Stimulated activated CD8-positive, alpha-beta memory T cell treated with anti-CD3 and anti-CD28 coated beads, Interleukin-4, amount 100 ng/mL, for 1 hour (primary cell): ENCODE data around the gene SEC23IP.
"Not testable (repeated sequence)": the region's sequence is repeated elsewhere in the genome, so short reads cannot be mapped to it uniquely, and the experiment has no call there.

ENCODE experiments used
- DNase-seq, 2 donors: peaks; one replicate each; pipeline ENCODE4 v3.0.0-alpha.2; 2020; ENCODE audit warnings: low read depth in 2 of 2, low spot score in 1 of 2

Gene SEC23IP

DNA sequence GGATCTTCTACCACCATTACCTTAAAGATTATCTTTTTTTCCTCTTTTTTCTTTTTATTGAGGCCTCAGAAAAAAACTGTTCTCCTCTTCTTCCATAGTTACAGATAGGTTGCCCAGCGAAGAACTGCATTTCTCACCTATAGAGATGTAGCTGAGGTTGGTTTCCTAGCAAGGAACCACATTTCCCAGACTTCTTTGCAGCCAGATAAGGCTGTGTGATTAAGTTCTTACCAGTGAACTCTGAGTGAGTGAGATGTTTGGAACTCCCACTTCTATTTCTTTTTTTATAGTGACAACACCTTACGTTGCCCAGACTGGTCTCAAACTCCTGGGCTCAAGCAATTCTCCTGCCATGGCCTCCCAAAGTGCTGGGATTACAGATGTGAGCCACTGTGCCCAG, 14.0 kb upstream of the SEC23IP start:
- no peak for DNase-seq

DNA sequence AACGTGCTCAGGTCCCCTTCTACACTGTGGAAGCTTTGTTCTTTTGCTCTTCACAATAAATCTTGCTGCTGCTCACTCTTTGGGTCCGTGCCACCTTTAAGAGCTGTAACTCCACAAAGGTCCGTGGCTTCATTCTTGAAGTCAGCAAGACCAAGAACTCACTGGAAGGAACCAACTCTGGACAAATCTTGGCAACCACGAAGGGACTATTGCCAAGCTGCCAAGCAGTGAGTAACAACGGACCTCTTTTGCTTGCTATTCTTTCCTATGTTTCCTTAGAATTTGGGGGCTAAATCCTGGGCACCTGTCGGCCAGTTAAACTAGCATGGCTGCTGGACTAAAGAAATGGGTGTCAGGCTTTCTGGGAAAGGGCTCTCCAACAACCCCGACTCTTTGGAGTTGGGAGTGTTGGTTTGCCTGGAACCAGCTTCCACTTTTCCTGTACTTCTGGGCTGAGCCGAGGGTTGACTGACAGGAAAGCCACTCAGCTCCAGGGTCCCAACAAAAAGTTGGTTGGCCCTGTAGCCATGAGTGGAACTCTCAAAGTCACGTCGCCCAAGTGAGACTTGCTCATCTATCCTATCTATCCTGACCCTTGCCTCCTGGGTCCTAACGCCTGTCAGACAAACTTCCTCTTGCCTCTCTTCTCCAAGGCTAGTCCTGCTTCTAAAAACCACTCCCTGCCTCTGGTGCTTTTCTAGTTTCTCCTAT, 8.5 kb upstream of the SEC23IP start:
- DNase-seq = not testable (repeated sequence)

DNA sequence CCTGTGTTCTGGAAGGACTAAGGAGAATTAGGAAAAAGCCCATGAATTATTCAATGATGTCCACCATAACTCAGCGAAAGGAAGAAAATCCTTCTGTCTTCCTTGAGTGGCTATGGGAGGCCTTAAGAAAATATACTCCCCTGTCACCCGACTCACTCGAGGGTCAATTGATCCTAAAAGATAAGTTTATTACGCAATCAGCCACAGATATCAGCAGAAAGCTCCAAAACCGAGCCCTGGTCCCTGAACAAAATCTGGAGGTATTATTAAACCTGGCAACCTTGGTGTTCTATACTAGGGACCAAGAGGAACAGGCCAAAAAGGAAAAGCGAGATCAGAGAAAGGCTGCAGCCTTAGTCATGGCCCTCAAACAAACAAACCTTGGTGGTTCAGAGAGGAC, 6.5 kb upstream of the SEC23IP start:
- not testable (repeated sequence) for DNase-seq

DNA sequence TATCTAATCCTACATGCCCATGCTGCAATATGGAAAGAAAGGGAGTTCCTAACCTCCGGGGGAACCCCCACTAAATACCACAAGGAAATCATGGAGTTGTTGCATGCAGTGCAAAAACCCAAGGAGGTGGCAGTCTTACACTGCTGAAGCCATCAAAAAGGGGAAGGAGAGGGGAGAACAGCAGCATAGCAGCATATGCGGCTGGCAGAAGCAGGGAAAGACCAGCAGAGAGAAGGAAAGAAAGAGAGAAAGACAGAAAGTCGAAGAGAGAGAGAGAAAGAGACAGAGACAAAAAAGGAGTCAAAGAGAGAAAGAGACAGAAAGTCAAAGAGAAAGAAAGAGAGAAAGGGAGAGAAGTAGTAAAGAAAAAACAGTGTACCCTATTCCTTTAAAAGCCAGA, 3.8 kb upstream of the SEC23IP start:
- DNase-seq = not testable (repeated sequence)

DNA sequence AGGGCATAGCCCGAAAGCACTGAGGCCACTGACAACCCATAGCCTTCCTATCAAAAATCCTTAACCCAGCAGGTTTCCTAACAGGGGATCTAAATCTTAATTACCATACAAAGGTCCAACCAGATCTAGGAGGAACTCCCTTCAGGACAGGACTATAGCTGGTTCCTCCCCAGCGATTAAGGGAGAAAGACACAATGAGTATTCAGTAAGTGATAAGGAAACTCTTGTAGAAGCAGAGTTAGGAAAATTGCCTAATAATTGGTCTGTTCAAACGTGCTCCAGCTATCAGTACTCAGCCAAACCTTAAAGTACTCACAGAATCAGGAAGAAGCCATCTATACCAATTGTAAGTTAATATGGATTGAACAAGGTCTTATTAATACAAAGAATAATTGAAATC, 3.3 kb upstream of the SEC23IP start:
- not testable (repeated sequence) for DNase-seq

DNA sequence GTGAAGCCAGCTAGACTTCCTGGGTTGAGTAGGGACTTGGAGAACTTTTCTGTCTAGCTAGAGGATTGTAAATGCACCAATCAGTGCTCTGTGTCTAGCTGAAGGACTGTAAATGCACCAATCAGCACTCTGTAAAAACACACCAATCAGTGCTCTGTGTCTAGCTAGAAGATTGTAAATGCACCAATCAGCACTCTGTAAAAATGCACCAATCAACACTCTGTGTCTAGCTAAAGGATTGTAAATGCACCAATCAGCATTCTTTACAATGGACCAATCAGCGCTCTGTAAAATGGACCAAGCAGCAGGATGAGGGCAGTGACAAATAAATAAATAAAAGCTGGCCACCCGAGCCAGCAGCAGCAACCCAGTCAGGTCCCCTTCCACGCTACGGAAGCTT, 2.2 kb upstream of the SEC23IP start:
- not testable (repeated sequence) for DNase-seq

DNA sequence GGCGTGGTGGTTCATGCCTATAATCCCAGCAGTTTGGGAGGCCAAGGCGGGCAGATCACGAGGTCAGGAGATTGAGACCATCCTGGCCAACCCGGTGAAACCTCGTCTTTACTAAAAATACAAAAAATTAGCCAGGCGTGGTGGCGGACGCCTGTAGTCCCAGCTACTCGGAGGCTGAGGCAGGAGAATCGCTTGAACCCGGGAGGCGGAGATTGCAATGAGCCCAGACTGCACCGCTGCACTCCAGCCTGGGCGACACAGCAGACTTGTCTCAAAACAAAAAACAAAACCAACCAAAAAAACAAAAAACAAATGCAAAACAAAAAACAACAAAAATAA, 712 bp upstream of the SEC23IP start:
- DNase-seq = not testable (repeated sequence)

DNA sequence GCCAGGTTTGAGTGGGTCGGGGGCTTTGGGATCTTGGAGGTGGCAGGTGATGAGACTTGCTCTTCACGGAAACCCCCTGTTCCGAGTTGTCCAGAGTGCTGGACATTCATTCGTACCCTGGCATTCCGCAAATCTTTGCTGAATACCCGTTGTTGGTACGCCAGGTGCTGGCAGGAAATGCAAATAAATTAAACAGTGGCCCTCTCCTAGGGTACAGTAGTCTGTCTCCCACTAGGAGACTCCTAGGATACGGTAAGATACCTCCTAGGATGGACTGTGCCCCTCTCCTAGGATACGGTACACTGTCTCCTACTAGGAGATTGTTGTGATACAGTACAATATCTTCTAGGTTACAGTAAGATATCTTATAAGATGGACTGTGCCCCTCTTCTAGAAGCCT, 544 bp downstream of the SEC23IP start:
- DNase-seq = no peak

DNA sequence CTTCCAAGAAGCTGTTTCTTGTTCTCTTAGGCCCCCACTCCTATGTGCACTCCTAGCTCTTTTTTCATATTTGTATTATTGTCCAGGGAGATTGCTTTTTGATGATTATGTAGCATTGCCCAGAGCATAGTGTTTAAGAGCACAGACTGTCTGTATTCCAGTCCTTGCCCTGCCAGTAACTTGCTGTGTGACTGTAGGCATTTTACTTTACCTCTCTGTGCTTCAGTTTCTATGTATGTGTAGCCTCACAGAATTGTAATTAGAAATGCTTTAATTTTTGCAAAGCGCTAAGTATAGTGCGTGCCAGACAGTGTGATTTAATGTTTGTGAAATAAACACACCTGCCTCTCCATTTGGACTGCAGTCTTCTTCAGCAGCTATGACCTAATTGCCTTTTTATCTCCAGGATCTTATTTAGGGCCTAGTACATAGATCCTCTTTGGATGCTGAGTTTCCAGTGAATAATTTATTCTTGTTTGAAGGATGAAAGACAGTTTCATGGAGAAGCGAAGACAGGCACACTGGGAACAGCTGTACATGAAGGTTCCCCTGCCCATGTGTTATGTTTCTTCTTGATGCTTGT, 1.4 kb downstream of the SEC23IP start:
- no peak for DNase-seq

DNA sequence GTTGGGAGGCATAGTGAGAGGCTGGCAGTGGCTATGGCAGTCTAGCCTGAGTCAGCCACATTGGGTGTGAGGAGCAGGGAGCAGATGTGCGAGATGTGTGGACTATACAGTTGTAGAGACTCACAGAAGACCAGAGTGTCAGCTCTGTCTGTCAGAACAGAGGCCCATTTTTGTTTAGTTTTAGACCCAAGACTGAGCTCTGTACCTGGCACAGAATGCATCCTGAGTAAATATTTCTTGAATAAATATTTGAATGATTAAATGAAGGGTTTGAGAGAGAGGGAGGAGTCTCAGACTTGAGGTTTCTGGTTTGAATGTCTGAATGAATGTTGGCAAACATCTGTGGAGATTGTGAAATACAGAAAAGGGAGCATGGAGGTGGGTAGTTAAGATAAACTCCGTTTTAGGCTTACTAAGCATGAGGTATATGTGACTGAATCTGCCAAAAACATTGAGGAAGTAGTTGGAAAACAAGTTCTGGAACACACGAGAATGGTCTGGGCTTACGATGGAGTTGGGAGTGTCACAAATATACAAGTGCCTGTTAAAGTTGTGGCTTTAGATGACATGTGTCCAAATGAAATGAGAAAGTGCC, 3.6 kb downstream of the SEC23IP start:
- DNase-seq = no peak

DNA sequence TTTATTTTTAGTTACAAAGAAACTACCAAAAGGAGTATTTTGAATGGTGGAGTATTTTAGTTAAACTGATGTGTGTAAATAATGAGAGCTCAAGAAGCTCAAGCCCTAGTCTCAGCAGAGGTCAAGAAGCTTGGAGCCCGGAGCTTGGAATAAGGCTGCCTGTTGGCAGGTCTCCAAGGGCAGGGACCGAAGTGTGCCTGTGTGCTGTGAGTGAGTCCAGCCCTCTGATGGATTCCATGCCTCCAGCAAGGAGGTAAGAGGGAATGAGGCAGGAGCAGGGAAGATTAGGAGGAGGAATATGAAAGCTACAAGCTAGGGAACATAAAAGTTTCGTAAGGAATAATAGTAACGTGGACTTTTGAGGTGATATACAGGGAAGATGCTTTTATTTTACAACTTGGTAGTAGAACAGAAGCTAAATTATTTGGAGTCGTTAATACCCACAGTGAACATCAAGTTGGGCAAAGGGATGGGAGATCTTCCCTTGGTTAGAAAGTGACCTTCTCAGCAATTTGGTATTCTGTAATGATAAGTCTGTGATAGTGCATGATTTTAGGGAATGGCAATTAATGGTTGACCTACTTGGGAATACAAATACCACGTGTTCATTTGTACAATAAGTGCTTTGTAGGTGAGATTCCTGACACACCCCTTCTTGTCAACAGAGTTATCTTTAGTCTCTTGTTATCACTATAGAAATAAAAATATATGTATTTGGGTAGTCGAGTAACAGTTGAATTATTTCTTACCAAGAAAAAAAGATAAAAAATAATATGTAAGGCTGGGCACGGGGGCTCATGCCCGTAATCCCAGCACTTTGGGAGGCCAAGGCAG, 4.6 kb downstream of the SEC23IP start:
- DNase-seq = no peak

DNA sequence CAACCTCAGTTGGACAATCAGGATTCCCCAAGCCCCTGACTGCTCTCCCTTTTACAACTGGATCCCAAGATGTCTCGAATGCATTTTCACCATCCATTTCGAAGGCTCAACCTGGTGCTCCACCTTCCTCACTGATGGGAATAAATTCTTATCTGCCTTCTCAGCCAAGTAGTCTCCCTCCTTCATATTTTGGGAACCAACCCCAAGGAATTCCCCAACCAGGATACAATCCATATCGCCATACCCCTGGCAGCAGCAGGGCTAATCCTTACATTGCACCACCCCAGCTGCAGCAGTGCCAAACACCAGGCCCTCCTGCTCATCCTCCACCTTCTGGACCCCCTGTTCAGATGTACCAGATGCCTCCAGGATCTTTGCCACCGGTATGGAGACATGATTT, 6.0 kb downstream of the SEC23IP start:
- DNase-seq = no peak

DNA sequence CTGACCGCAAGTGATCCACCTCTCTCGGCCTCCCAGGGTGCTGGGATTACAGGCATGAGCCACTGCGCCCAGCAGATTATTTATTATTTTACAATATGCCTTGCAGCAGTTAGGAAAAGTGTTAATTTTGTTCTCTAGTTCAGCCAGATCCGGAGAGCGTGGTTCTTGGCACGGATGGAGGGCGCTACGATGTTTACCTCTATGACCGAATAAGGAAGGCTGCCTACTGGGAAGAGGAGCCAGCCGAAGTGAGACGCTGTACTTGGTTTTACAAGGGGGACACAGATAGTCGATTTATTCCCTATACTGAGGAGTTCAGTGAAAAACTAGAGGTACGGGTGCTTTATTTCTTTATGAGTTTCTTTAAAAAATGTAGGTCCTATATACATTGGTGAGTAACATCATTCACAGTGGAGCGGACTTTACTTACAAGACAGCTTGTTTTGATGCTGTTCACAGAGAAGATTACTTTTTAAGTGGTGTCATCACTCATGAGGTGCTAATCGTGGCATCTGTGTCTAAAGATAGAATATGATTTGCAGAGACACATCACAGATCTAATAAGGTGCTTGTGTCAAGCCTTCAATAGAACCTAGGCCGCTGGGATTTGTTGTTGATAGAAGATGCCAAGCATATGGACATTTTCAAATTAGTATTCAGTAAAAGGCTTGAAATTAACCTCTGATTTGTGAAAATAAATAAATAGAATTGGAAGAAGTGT, 11.6 kb downstream of the SEC23IP start:
- no peak for DNase-seq

DNA sequence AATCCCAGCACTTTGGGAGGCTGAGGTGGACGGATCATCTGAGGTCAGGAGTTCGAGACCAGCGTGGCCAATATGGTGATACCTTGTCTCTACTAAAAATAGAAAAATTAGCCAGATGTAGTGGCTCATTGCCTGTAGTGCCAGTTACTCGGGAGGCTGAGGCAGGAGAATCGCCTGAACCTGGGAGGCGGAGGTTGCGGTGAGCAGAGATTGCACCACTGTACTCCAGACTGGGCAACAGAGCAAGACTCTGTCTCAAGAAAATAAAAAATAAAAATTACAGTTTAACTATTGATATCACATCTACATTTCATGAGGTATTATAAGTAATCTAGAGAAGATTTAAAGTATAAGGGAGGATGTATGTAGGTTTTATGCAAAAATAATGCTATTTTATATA, 15.2 kb downstream of the SEC23IP start:
- not testable (repeated sequence) for DNase-seq

DNA sequence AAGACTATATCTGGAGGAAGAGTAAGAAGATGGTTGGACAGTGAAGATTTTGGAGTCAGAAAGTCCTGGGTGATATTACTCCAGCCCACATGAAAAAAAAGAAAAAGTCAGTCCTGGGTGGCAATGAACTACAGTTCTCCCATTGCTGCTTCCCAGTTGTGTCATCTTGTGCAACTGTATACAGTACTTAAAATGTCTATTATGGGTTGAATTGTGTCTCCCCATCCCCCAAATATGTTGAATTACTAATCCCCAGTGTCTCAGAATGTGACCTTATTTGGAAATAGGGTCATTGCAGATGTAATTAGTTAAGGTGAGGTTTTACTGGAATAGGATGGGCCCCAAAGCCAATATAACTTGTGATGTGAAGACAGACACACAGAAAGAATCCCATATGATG, 15.6 kb downstream of the SEC23IP start:
- DNase-seq = no peak

DNA sequence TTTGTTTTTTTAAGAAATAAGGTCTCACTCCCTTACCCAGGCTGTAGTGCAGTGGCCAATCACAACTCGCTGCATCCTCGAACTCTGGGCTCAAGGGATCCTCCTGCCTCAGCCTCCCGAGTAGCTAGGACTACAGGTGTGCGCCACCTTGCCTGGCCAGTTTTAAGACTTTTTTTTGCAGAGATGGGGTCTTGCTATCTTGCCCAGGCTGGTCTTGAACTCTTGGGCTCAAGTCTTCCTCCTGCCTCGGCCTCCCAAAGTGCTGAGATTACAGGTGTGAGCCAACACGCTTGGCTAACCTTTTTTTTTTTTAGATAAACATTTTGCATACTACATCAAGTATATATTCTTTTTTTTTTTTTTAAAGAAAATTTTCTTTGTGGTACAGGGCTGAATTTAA, 18.2 kb downstream of the SEC23IP start:
- DNase-seq = no peak

DNA sequence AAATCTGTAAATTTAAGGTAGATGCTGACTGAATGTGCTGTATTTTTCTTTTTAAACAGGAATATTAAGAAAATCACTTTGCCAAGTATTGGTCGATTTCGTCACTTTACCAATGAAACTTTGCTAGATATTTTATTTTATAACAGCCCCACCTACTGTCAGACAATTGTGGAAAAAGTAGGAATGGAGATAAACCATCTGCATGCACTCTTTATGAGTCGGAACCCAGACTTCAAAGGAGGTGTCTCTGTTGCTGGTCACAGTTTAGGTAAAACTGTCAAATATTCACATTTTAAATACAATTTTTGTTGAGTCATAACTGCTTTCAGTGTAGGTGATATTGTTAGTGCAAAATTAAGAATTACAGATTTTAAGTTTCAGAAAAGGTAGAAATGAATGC, 25.2 kb downstream of the SEC23IP start:
- no peak for DNase-seq

DNA sequence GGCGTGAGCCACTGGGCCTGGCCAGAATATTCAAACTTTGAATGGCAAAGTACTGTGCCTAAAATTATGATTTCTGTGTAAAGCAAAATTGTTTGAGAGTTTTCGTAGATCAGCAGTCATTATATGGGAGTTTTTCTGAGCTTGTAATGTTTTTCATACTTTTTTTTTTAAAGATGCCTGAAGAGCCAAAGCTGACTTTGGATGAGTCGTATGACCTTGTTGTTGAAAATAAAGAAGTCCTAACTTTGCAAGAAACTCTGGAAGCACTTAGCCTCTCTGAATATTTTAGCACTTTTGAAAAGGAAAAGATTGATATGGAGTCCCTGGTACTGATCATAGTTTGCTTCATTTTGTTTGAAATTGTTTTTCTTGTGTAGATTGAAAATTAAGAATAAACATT, 26.7 kb downstream of the SEC23IP start:
- DNase-seq = no peak

DNA sequence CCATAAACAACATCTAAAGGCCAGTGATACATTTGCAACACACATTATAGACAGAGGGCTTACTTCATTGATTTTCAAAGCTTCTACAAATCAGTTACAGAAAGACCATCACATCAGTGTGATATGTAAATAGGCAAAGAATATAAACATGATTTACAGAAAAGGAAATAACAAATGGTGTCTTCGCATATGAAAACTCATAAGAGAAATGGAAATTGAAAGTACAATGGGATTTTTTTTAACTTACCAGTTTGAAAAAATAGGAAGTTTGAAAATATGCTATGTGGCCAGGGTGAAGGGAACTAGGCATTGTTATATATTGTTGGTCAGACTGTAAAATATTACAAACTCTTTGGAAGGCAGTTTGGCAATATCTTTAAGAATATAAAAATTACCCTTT, 27.3 kb downstream of the SEC23IP start:
- DNase-seq = no peak

DNA sequence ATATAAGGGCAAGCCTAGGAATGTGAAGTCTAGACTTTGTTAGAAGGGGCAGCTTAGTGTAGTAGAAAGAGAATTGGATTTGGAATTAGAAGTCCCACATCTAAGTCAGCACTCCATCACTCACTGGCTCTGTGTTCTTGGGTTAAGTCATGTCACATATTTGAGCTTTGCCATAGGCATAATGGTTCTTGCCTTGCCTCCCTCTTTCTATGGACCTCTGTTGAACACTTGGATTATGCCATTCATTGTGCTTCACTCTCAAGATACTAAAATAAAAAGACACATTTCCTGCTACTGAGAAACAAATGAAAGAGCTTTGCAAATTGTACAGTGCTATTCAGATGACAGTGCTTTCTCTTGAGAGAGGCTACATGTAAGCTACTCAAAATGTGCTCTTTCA, 35.9 kb downstream of the SEC23IP start:
- no peak for DNase-seq

DNA sequence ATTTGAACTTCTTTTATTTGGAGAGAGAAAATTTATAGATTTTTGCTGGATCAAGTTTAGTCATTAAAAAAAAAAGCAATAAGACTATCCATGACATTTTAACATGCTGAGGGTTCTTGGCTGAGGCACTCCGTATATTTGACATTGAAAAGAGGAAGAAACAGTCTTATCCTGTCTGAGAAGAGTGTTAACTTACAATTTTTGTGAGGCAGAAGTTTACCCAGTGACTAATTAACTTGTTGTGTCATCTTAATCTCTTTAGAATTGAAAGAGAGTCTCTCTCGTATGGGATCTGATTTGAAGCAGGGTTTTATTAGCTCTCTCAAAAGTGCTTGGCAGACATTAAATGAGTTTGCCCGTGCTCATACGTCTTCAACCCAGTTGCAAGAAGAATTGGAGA, 39.3 kb downstream of the SEC23IP start:
- DNase-seq = no peak
